HUES48 (cell line): ENCODE results near the gene POU6F2.
A peak's percentile ranks its signal among the peaks of the same experiment; 100 is the strongest.
"Not testable (repeated sequence)": the region's sequence is repeated elsewhere in the genome, so short reads cannot be mapped to it uniquely, and the experiment has no call there.

Source experiments
- H3K27ac ChIP-seq: one replicate; pipeline ENCODE4 v1.7.0; 2013; ENCODE audit warnings: low read depth, low read length, inconsistent platforms
- H3K27me3 ChIP-seq: 2 replicates; pipeline ENCODE4 v1.6.1; 2013; ENCODE audit warnings: mild to moderate bottlenecking, low read length; ENCODE audit not compliant: control insufficient read depth, insufficient read depth
- H3K36me3 ChIP-seq: 2 replicates; pipeline ENCODE4 v1.6.1; 2013; ENCODE audit warnings: low read length; ENCODE audit not compliant: control insufficient read depth, insufficient read depth
- H3K4me1 ChIP-seq: 2 replicates; pipeline ENCODE4 v1.6.1; 2013; ENCODE audit warnings: mild to moderate bottlenecking, low read length; ENCODE audit not compliant: control insufficient read depth, insufficient read depth
- H3K4me3 ChIP-seq: 2 replicates; pipeline ENCODE4 v1.5.1; 2013; ENCODE audit warnings: mild to moderate bottlenecking, low read depth, low read length
- H3K9ac ChIP-seq: 2 replicates; pipeline ENCODE4 v1.6.1; 2013; ENCODE audit warnings: mild to moderate bottlenecking, low read depth, low read length, moderate library complexity
- H3K9me3 ChIP-seq: 2 replicates; pipeline ENCODE4 v1.6.1; 2013; ENCODE audit warnings: low read length; ENCODE audit not compliant: control insufficient read depth, insufficient read depth

The POU6F2 gene

DNA sequence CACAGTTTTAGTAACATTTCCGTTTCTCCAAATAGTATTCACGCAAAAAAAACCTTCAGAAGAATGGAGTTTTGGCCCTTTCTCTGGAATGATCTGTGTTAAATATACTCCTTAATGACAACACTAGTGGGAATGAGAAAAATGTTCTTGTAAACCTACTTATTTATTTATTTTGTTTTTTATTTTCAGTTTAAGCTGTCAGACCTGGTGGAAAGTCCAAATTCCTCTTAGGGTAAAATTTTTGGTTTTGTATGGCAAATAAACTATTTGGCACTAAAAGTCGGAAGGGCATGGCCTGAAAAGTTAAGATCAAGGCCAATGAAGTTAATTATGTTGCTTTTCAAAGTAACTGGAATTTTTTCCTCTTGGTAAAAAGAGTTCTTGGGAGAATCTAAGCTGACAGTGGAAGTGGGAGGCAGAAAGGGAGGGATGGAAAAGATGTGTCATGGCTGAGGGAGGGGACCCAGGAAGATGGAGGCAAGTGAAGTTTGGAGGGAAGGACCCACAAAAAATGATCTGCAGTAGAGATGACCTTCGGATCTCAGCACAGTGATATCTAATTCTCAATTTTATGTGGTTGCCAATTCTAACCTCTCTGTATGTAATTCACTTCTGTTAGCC, 35.2 kb upstream of the POU6F2 start:
- H3K36me3 ChIP-seq = no peaks in the 10 kb centered on the region

GRCh38 chr7:38947541-38947940, 30.2 kb upstream of the POU6F2 start:
- not testable (repeated sequence) for H3K27me3 ChIP-seq, H3K27ac ChIP-seq, H3K9ac ChIP-seq, H3K4me1 ChIP-seq, H3K36me3 ChIP-seq, H3K9me3 ChIP-seq, H3K4me3 ChIP-seq

More for the DNA sequence above, 35.2 kb upstream of the POU6F2 start:
- Histone ChIP-seq H3K27ac (no peak overlapping the region), H3K4me1 (peaks cover 9% of the 10 kb centered on the region), H3K4me3 (no peak overlapping the region), H3K27me3 (no peaks in the 10 kb centered on the region), H3K9me3 (no peaks in the 10 kb centered on the region), H3K9ac (no peak overlapping the region)

GRCh38 chr7:38950309-38950708, 27.4 kb upstream of the POU6F2 start:
- no peaks in the 10 kb centered on the region for H3K27me3 ChIP-seq
- H3K9me3 ChIP-seq = no peaks in the 10 kb centered on the region
- H3K36me3 ChIP-seq = no peaks in the 10 kb centered on the region

DNA sequence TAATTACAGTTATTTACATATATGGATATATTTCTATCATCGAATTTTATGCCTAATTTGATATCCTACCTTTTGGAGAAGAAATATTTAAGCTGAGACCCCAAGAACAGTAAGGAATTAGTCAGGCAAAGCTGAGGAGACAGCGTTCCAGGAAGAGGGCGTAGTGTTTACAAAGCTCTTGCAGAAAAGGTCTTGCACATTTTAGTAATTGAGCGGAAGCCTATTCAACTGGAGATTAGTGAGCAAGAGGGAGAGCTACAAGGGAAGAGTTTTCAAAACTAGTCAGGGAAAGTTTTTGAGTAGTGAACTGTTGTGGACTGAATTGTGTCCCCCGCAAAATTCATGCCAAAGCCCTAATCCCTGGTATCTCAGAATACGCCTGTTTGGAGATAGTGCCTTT, 26.5 kb upstream of the POU6F2 start:
- Histone ChIP-seq H3K9me3 (no peaks in the 10 kb centered on the region), H3K4me1 (no peaks in the 10 kb centered on the region), H3K36me3 (no peaks in the 10 kb centered on the region), H3K9ac (no peak overlapping the region), H3K27ac (no peak overlapping the region), H3K27me3 (no peaks in the 10 kb centered on the region), H3K4me3 (no peak overlapping the region)

More at GRCh38 chr7:38950309-38950708, 27.4 kb upstream of the POU6F2 start:
- no peak overlapping the region for H3K27ac ChIP-seq
- no peaks in the 10 kb centered on the region for H3K4me1 ChIP-seq
- H3K9ac ChIP-seq = no peak overlapping the region
- no peak overlapping the region for H3K4me3 ChIP-seq

- Histone ChIP-seq H3K9me3 (no peaks in the 10 kb centered on the region), H3K27me3 (no peaks in the 10 kb centered on the region), H3K9ac (no peak overlapping the region), H3K27ac (no peak overlapping the region), H3K4me1 (no peaks in the 10 kb centered on the region), H3K4me3 (no peak overlapping the region), H3K36me3 (no peaks in the 10 kb centered on the region)
These were observed 24.5 kb upstream of the POU6F2 start for GRCh38 chr7:38953227-38953626.

DNA sequence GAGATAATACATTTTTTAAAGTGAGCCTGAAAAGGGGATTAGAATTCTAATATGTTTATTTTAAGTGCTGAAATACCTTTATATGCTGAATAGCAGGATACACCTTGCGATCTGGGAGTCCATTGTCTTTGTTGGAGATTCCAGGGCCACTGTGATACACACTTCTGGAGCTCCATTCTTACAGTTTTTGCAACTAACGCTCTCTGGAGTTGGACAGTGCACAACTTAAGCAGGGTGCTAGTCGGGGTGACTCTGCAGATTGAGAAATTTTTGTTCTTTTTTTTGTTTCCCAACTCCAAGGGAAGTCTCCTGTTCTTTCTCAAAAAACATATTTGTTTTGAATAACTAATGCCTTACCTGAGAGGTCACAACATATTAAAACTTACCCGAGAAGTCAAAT, 23.7 kb upstream of the POU6F2 start:
- no peaks in the 10 kb centered on the region for H3K27me3 ChIP-seq

GRCh38 chr7:38955892-38956291, 21.8 kb upstream of the POU6F2 start:
- H3K9me3 ChIP-seq = no peaks in the 10 kb centered on the region
- H3K9ac ChIP-seq = no peak overlapping the region
- H3K27ac ChIP-seq = no peak overlapping the region
- no peaks in the 10 kb centered on the region for H3K36me3 ChIP-seq
- H3K27me3 ChIP-seq = no peaks in the 10 kb centered on the region
- H3K4me3 ChIP-seq = no peak overlapping the region
- no peaks in the 10 kb centered on the region for H3K4me1 ChIP-seq

More for the DNA sequence above, 23.7 kb upstream of the POU6F2 start:
- Histone ChIP-seq H3K9me3 (no peaks in the 10 kb centered on the region), H3K9ac (no peak overlapping the region), H3K27ac (no peak overlapping the region), H3K36me3 (no peaks in the 10 kb centered on the region), H3K4me1 (no peaks in the 10 kb centered on the region), H3K4me3 (no peak overlapping the region)

- H3K27me3 ChIP-seq = no peaks in the 10 kb centered on the region
- H3K27ac ChIP-seq = no peak overlapping the region
- no peak overlapping the region for H3K4me3 ChIP-seq
- H3K9me3 ChIP-seq = no peaks in the 10 kb centered on the region
- no peak overlapping the region for H3K9ac ChIP-seq
- H3K4me1 ChIP-seq = no peaks in the 10 kb centered on the region
- H3K36me3 ChIP-seq = no peaks in the 10 kb centered on the region
These were observed 15.7 kb upstream of the POU6F2 start for GRCh38 chr7:38962028-38962427.

GRCh38 chr7:38964921-38965320, 12.8 kb upstream of the POU6F2 start:
- H3K9ac ChIP-seq = no peak overlapping the region
- no peak overlapping the region for H3K4me3 ChIP-seq
- no peaks in the 10 kb centered on the region for H3K36me3 ChIP-seq
- H3K27ac ChIP-seq = no peak overlapping the region
- no peaks in the 10 kb centered on the region for H3K9me3 ChIP-seq
- no peaks in the 10 kb centered on the region for H3K27me3 ChIP-seq
- H3K4me1 ChIP-seq = no peaks in the 10 kb centered on the region

GRCh38 chr7:38973760-38974159, 3.9 kb upstream of the POU6F2 start:
- H3K36me3 ChIP-seq = no peaks in the 10 kb centered on the region
- H3K27ac ChIP-seq = no peak overlapping the region
- H3K4me3 ChIP-seq = no peak overlapping the region
- peaks cover 19% of the 10 kb centered on the region for H3K27me3 ChIP-seq
- H3K9ac ChIP-seq = no peak overlapping the region
- H3K9me3 ChIP-seq = no peaks in the 10 kb centered on the region
- peaks cover 14% of the 10 kb centered on the region for H3K4me1 ChIP-seq

GRCh38 chr7:38975944-38976392, 1.7 kb upstream of the POU6F2 start:
- Histone ChIP-seq H3K27me3 (peaks cover 19% of the 10 kb centered on the region), H3K9me3 (no peaks in the 10 kb centered on the region), H3K4me1 (peaks cover 18% of the 10 kb centered on the region), H3K9ac (no peak overlapping the region), H3K4me3 (peak overlapping the region; percentile 66), H3K27ac (no peak overlapping the region), H3K36me3 (no peaks in the 10 kb centered on the region)
